Measurements from ENCODE around the gene RBKS.
"Not testable (repeated sequence)": the region's sequence is repeated elsewhere in the genome, so short reads cannot be mapped to it uniquely, and the experiment has no call there.

RBKS gene

GRCh38 chr2:27903649-27904404 lies 13.6 kb upstream of the RBKS start:
- DNase-seq, result no peak

GRCh38 chr2:27903018-27903417 lies 12.8 kb upstream of the RBKS start:
- DNase-seq, result no peak

- no peak for DNase-seq
Measured at GRCh38 chr2:27902098-27902497, 11.9 kb upstream of the RBKS start.

GRCh38 chr2:27901234-27901633 lies 11.0 kb upstream of the RBKS start:
- no peak for DNase-seq

GRCh38 chr2:27897717-27898116 lies 7.5 kb upstream of the RBKS start:
- DNase-seq, result no peak

GRCh38 chr2:27893006-27893405 lies 2.8 kb upstream of the RBKS start:
- no peak for DNase-seq

- no peak for DNase-seq
Measured at GRCh38 chr2:27891673-27892105, 1.5 kb upstream of the RBKS start.

GRCh38 chr2:27890924-27891672 lies 911 bp upstream of the RBKS start:
- DNase-seq, result peak; percentile 5

- DNase-seq, result no peak
Measured at GRCh38 chr2:27889774-27890145, 427 bp downstream of the RBKS start.

- no peak for DNase-seq
Measured at GRCh38 chr2:27888790-27889189, 1.4 kb downstream of the RBKS start.

- no peak for DNase-seq
Measured at GRCh38 chr2:27887830-27888229, 2.4 kb downstream of the RBKS start.

- no peak for DNase-seq
Measured at GRCh38 chr2:27887111-27887510, 3.1 kb downstream of the RBKS start.

- no peak for DNase-seq
Measured at GRCh38 chr2:27886322-27886721, 3.9 kb downstream of the RBKS start.

- DNase-seq, result no peak
Measured at GRCh38 chr2:27885661-27886060, 4.5 kb downstream of the RBKS start.

GRCh38 chr2:27885234-27885633 lies 5.0 kb downstream of the RBKS start:
- no peak for DNase-seq

GRCh38 chr2:27884601-27885000 lies 5.6 kb downstream of the RBKS start:
- no peak for DNase-seq

GRCh38 chr2:27882584-27882922 lies 7.6 kb downstream of the RBKS start:
- DNase-seq, result not testable (repeated sequence)

- not testable (repeated sequence) for DNase-seq
Measured at GRCh38 chr2:27881815-27882583, 8.2 kb downstream of the RBKS start.

GRCh38 chr2:27878825-27879224 lies 11.4 kb downstream of the RBKS start:
- DNase-seq, result no peak

- no peak for DNase-seq
Measured at GRCh38 chr2:27875089-27875881, 14.9 kb downstream of the RBKS start.

GRCh38 chr2:27873091-27873490 lies 17.1 kb downstream of the RBKS start:
- DNase-seq, result no peak

- no peak for DNase-seq
Measured at GRCh38 chr2:27871802-27872201, 18.4 kb downstream of the RBKS start.

GRCh38 chr2:27870724-27871123 lies 19.5 kb downstream of the RBKS start:
- no peak for DNase-seq
